Activated CD4-positive, alpha-beta T cell treated with anti-CD3 and anti-CD28 coated beads, Interleukin-2, amount 50 U/mL, for 24 hours (primary cell): ENCODE results near the gene SYVN1.

Experiments used
- DNase-seq, 2 donors: peaks; one replicate each; pipeline ENCODE4 v3.0.0-alpha.2; 2020; ENCODE audit warnings: low read depth in 1 of 2, low spot score in 1 of 2

SYVN1 gene

GRCh38 chr11:65112546-65113360 is 21.6 kb downstream of the SYVN1 start:
- peak in 1 of 2 donors; percentile 57 for DNase-seq

GRCh38 chr11:65111744-65112545 is 22.4 kb downstream of the SYVN1 start, which contains the start of gene TM7SF2:
Gene TM7SF2 (plus strand): TSS chr11:65111872. CDS start chr11:65112016, 144 bp downstream.
- DNase-seq: peak; percentile 71 to 89

GRCh38 chr11:65111159-65111743 is 23.1 kb downstream of the SYVN1 start:
- DNase-seq: no peak

GRCh38 chr11:65110354-65110861 is 23.9 kb downstream of the SYVN1 start:
- peak; percentile 94 to 99 for DNase-seq

GRCh38 chr11:65109231-65110198 is 24.8 kb downstream of the SYVN1 start:
- no peak for DNase-seq

- DNase-seq: no peak
Measured at GRCh38 chr11:65108469-65109123, 25.7 kb downstream of the SYVN1 start.

GRCh38 chr11:65107751-65108468 is 26.4 kb downstream of the SYVN1 start:
- no peak for DNase-seq

- DNase-seq: no peak
Measured at GRCh38 chr11:65107078-65107477, 27.2 kb downstream of the SYVN1 start.

GRCh38 chr11:65104628-65105027 is 29.7 kb downstream of the SYVN1 start:
- no peak for DNase-seq

- no peak for DNase-seq
Measured at GRCh38 chr11:65103476-65103875, 30.8 kb downstream of the SYVN1 start.

- no peak for DNase-seq
Measured at GRCh38 chr11:65102142-65103095, 31.9 kb downstream of the SYVN1 start.

- DNase-seq: no peak
Measured at GRCh38 chr11:65100674-65101350, 33.5 kb downstream of the SYVN1 start.

GRCh38 chr11:65096926-65097325 is 37.4 kb downstream of the SYVN1 start:
- no peak for DNase-seq

- DNase-seq: peak; percentile 76 to 86
Measured at GRCh38 chr11:65095974-65096806, 38.1 kb downstream of the SYVN1 start, which contains the start of gene VPS51. Gene VPS51 (plus strand): TSS chr11:65096214. CDS start chr11:65096251, 37 bp downstream.

GRCh38 chr11:65095427-65095826 is 38.9 kb downstream of the SYVN1 start:
- DNase-seq: no peak

- DNase-seq: no peak
Measured at GRCh38 chr11:65090628-65091027, 43.7 kb downstream of the SYVN1 start.
